Spinal cord (tissue), 10 donors: ENCODE data around the gene ULK4. TPM values are rescaled to one million over a fixed set of nuclear protein-coding genes. Genes with fewer than 3 reads are reported as not detected.

Experiments used
- DNase-seq, 6 donors: peaks; one replicate each; pipeline versions ENCODE4 v3.0.0 to v3.0.0-alpha.2; 2013 to 2015; ENCODE audit warnings: low spot score in 6 of 6, low read depth in 4 of 6
- H3K27ac ChIP-seq: one replicate; pipeline ENCODE4 v1.5.1; 2013; ENCODE audit warnings: low read depth, low read length, control low read depth
- H3K27me3 ChIP-seq: one replicate; pipeline ENCODE4 v1.6.1; 2013; ENCODE audit warnings: low read length; ENCODE audit not compliant: control insufficient read depth, insufficient read depth
- H3K36me3 ChIP-seq: one replicate; pipeline ENCODE4 v1.6.1; 2013; ENCODE audit warnings: low read length; ENCODE audit not compliant: control insufficient read depth, insufficient read depth
- H3K4me1 ChIP-seq: one replicate; pipeline ENCODE4 v1.6.1; 2013; ENCODE audit warnings: low read length; ENCODE audit not compliant: control insufficient read depth, insufficient read depth
- H3K4me3 ChIP-seq: one replicate; pipeline ENCODE4 v1.5.1; 2013; ENCODE audit warnings: low read depth, low read length, control low read depth
- H3K9me3 ChIP-seq: one replicate; pipeline ENCODE4 v1.6.1; 2013; ENCODE audit warnings: low read length; ENCODE audit not compliant: control insufficient read depth, insufficient read depth
- WGBS: methylation state at CpG from one replicate; pipeline ENCODE4 v1.1.5; 2013; ENCODE audit warnings: missing lambda C conversion rate; ENCODE audit not compliant: insufficient coverage; 5-methylcytosine and 5-hydroxymethylcytosine counted together
- polyA plus RNA-seq, 2 donors: library from polyadenylated mRNA; unstranded; fragments of 120-200 nt; gene quantifications; one replicate each; pipeline ENCODE4 v1.2.1, GENCODE V29; 2013; ENCODE audit not compliant: insufficient read length in 2 of 2
- total RNA-seq, 2 donors: library from RNA; depleted of rRNA in 1 of 2; stranded (reverse); fragments of 120-200 nt in 1 of 2; fragments of >200 nt in 1 of 2; gene quantifications; one replicate each; pipeline versions ENCODE4 v1.2.3 to v1.2.4, GENCODE V29; 2013 to 2014
- donor health status: healthy.

The ULK4 gene
- total and polyA plus RNA-seq, 4 donors = 3.1 to 18.1 (median 9.7) TPM

- Histone ChIP-seq H3K27ac (no peak overlapping the region), H3K36me3 (no peaks in the 10 kb centered on the region), H3K4me3 (no peak overlapping the region), H3K9me3 (no peaks in the 10 kb centered on the region), H3K4me1 (no peaks in the 10 kb centered on the region), H3K27me3 (no peaks in the 10 kb centered on the region)
- DNase-seq = peak in 1 of 6 donors; percentile 74
- WGBS = no CpG with 5 or more reads among the region's 2 CpGs
These were observed 378.9 kb downstream of the ULK4 start for GRCh38 chr3:41583014-41583413.

- H3K4me1 ChIP-seq = no peaks in the 10 kb centered on the region
- H3K27me3 ChIP-seq = no peaks in the 10 kb centered on the region
- no peak for DNase-seq
- 93% methylated on average over 3 of the region's 4 CpGs for WGBS
- no peak overlapping the region for H3K27ac ChIP-seq
- H3K36me3 ChIP-seq = no peaks in the 10 kb centered on the region
- H3K9me3 ChIP-seq = no peaks in the 10 kb centered on the region
- H3K4me3 ChIP-seq = no peak overlapping the region
These were observed 380.2 kb downstream of the ULK4 start for GRCh38 chr3:41581700-41582099.

- DNase-seq = peak in 2 of 6 donors; percentile 17 to 45
- no peaks in the 10 kb centered on the region for H3K9me3 ChIP-seq
These were observed 381.5 kb downstream of the ULK4 start for GRCh38 chr3:41580274-41580959.

GRCh38 chr3:41579861-41580260 lies 382.0 kb downstream of the ULK4 start:
- DNase-seq = peak in 1 of 6 donors; percentile 45
- no peaks in the 10 kb centered on the region for H3K27me3 ChIP-seq
- H3K9me3 ChIP-seq = no peaks in the 10 kb centered on the region
- H3K27ac ChIP-seq = no peak overlapping the region
- no peaks in the 10 kb centered on the region for H3K36me3 ChIP-seq
- 87% methylated on average over 2 of the region's 6 CpGs for WGBS
- H3K4me3 ChIP-seq = no peak overlapping the region
- peaks cover 7% of the 10 kb centered on the region for H3K4me1 ChIP-seq

More at GRCh38 chr3:41580274-41580959, 381.5 kb downstream of the ULK4 start:
- no peaks in the 10 kb centered on the region for H3K27me3 ChIP-seq
- peaks cover 4% of the 10 kb centered on the region for H3K4me1 ChIP-seq
- H3K27ac ChIP-seq = no peak overlapping the region
- H3K4me3 ChIP-seq = no peak overlapping the region
- 56% methylated on average over 3 of the region's 6 CpGs for WGBS
- H3K36me3 ChIP-seq = no peaks in the 10 kb centered on the region

- Histone ChIP-seq H3K27ac (no peak overlapping the region), H3K9me3 (no peaks in the 10 kb centered on the region), H3K36me3 (no peaks in the 10 kb centered on the region), H3K4me3 (no peak overlapping the region), H3K27me3 (no peaks in the 10 kb centered on the region), H3K4me1 (peaks cover 7% of the 10 kb centered on the region)
- DNase-seq = no peak
- 100% methylated on average over 1 of the region's 5 CpGs for WGBS
These were observed 383.1 kb downstream of the ULK4 start for GRCh38 chr3:41578798-41579197.

- peaks cover 7% of the 10 kb centered on the region for H3K4me1 ChIP-seq
- peak in 5 of 6 donors; percentile 31 to 91 (median 62) for DNase-seq
- WGBS = 38% methylated on average over 3 of the region's 3 CpGs
- H3K36me3 ChIP-seq = no peaks in the 10 kb centered on the region
- no peaks in the 10 kb centered on the region for H3K9me3 ChIP-seq
- peak overlapping the region; percentile 12 for H3K27ac ChIP-seq
- H3K27me3 ChIP-seq = no peaks in the 10 kb centered on the region
- no peak overlapping the region for H3K4me3 ChIP-seq
These were observed 386.2 kb downstream of the ULK4 start for GRCh38 chr3:41575724-41576123.

GRCh38 chr3:41574900-41575299 lies 387.0 kb downstream of the ULK4 start:
- Histone ChIP-seq H3K4me1 (peaks cover 7% of the 10 kb centered on the region), H3K4me3 (no peak overlapping the region), H3K27ac (no peak overlapping the region), H3K9me3 (no peaks in the 10 kb centered on the region), H3K27me3 (no peaks in the 10 kb centered on the region), H3K36me3 (no peaks in the 10 kb centered on the region)
- DNase-seq = peak in 1 of 6 donors; percentile 58
- WGBS = 100% methylated on average over 1 of the region's 2 CpGs

- Histone ChIP-seq H3K27me3 (no peaks in the 10 kb centered on the region), H3K9me3 (no peaks in the 10 kb centered on the region), H3K27ac (no peak overlapping the region), H3K4me1 (peaks cover 7% of the 10 kb centered on the region), H3K4me3 (no peak overlapping the region), H3K36me3 (no peaks in the 10 kb centered on the region)
- 87% methylated on average over 4 of the region's 4 CpGs for WGBS
- DNase-seq = no peak
These were observed 388.3 kb downstream of the ULK4 start for GRCh38 chr3:41573591-41573990.

- no peaks in the 10 kb centered on the region for H3K9me3 ChIP-seq
- H3K27me3 ChIP-seq = no peaks in the 10 kb centered on the region
- H3K27ac ChIP-seq = no peak overlapping the region
- WGBS = 100% methylated on average over 1 of the region's 1 CpG
- H3K4me1 ChIP-seq = peaks cover 7% of the 10 kb centered on the region
- DNase-seq = no peak
- no peaks in the 10 kb centered on the region for H3K36me3 ChIP-seq
- no peak overlapping the region for H3K4me3 ChIP-seq
These were observed 389.8 kb downstream of the ULK4 start for GRCh38 chr3:41572092-41572491.

- Histone ChIP-seq H3K36me3 (no peaks in the 10 kb centered on the region), H3K4me1 (no peaks in the 10 kb centered on the region), H3K27ac (no peak overlapping the region), H3K4me3 (no peak overlapping the region), H3K9me3 (no peaks in the 10 kb centered on the region), H3K27me3 (no peaks in the 10 kb centered on the region)
- no peak for DNase-seq
- 89% methylated on average over 4 of the region's 9 CpGs for WGBS
These were observed 392.1 kb downstream of the ULK4 start for GRCh38 chr3:41569632-41570305.
